ENCODE results near the gene CD82. TPM values are rescaled to one million over a fixed set of nuclear protein-coding genes. Genes with fewer than 3 reads are reported as not detected.
A peak's percentile ranks its signal among the peaks of the same experiment; 100 is the strongest.

The CD82 gene
- total and polyA plus RNA-seq, 7 donors: 13.3 to 162 (median 25.9) TPM

- Histone ChIP-seq H3K27me3 (ENCODE audit: insufficient read depth in 3 of 3, low read length in 2 of 3) (no peaks in the 10 kb centered on the region), H3K36me3 (ENCODE audit: insufficient read depth in 1 of 2, low read depth in 1 of 2) (peaks cover 0 to 18% of the 10 kb centered on the region in 2 donors), H3K27ac (no peak overlapping the region), H3K4me3 (no peak overlapping the region), H3K9me3 (no peaks in the 10 kb centered on the region), H3K4me1 (peaks cover 4% of the 10 kb centered on the region)
- no peak for TF ChIP-seq CTCF (IDR thresholded peaks at IDR 0.05)
- whole genome bisulfite sequencing, 3 donors: 89 to 90% (median 90%) methylated on average over 4 of the region's 4 CpGs
- DNase-seq (no peak), ATAC-seq (no peak)
- intact Hi-C loops (cut with DNase I): loop anchor here (5.0 kb wide), 5 partner anchors 150 to 485 kb away; no protein-coding TSS in a partner anchor
Measured at GRCh38 chr11:44622190-44622650, 56.8 kb downstream of the CD82 start.

GRCh38 chr11:44622721-44623258, 57.3 kb downstream of the CD82 start:
- no peaks in the 10 kb centered on the region for H3K9me3 ChIP-seq
- no peaks in the 10 kb centered on the region for H3K27me3 ChIP-seq (ENCODE audit: insufficient read depth in 3 of 3, low read length in 2 of 3)
- no peak for TF ChIP-seq CTCF (IDR thresholded peaks at IDR 0.05)
- ATAC-seq (no peak), DNase-seq (no peak)
- H3K36me3 ChIP-seq (ENCODE audit: insufficient read depth in 1 of 2, low read depth in 1 of 2): peaks cover 0 to 15% of the 10 kb centered on the region in 2 donors
- intact Hi-C loops (cut with DNase I): loop anchor here (5.0 kb wide), 5 partner anchors 150 to 485 kb away; no protein-coding TSS in a partner anchor
- WGBS, 3 donors: 79 to 86% (median 80%) methylated on average over 11 of the region's 11 CpGs
- no peak overlapping the region for H3K27ac ChIP-seq
- no peak overlapping the region for H3K4me3 ChIP-seq
- H3K4me1 ChIP-seq: peaks cover 10% of the 10 kb centered on the region

GRCh38 chr11:44623341-44623730, 57.9 kb downstream of the CD82 start:
- DNase-seq (no peak), ATAC-seq (no peak)
- no peaks in the 10 kb centered on the region for H3K27me3 ChIP-seq (ENCODE audit: insufficient read depth in 3 of 3, low read length in 2 of 3)
- H3K27ac ChIP-seq: no peak overlapping the region
- intact Hi-C loops (cut with DNase I): loop anchor here (5.0 kb wide), 5 partner anchors 149 to 484 kb away; no protein-coding TSS in a partner anchor
- 53 to 61% (median 57%) methylated on average over 10 of the region's 10 CpGs for WGBS, 3 donors
- peaks cover 15% of the 10 kb centered on the region for H3K4me1 ChIP-seq
- peaks cover 0 to 9% of the 10 kb centered on the region in 2 donors for H3K36me3 ChIP-seq (ENCODE audit: insufficient read depth in 1 of 2, low read depth in 1 of 2)
- no peak for TF ChIP-seq CTCF (IDR thresholded peaks at IDR 0.05)
- no peaks in the 10 kb centered on the region for H3K9me3 ChIP-seq
- H3K4me3 ChIP-seq: no peak overlapping the region

- TF ChIP-seq CTCF (IDR thresholded peaks at IDR 0.05): no peak
- WGBS, 3 donors: 35 to 41% (median 40%) methylated on average over 8 of the region's 8 CpGs
- peak in 1 of 4 donors; percentile 8 for ATAC-seq
- peaks cover 17% of the 10 kb centered on the region for H3K4me1 ChIP-seq
- peak overlapping the region; percentile 10 for H3K27ac ChIP-seq
- DNase-seq: no peak
- H3K36me3 ChIP-seq (ENCODE audit: insufficient read depth in 1 of 2, low read depth in 1 of 2): peaks cover 0 to 3% of the 10 kb centered on the region in 2 donors
- no peaks in the 10 kb centered on the region for H3K9me3 ChIP-seq
- H3K27me3 ChIP-seq (ENCODE audit: insufficient read depth in 3 of 3, low read length in 2 of 3): no peaks in the 10 kb centered on the region
- intact Hi-C loops (cut with DNase I): loop anchor here (5.0 kb wide), 5 partner anchors 148 to 483 kb away; no protein-coding TSS in a partner anchor
- H3K4me3 ChIP-seq: no peak overlapping the region
Measured at GRCh38 chr11:44623731-44624491, 58.4 kb downstream of the CD82 start.

All from psoas muscle (tissue), 8 donors.